Activated CD8-positive, alpha-beta T cell treated with anti-CD3 and anti-CD28 coated beads for 36 hours (primary cell): ENCODE data around the gene FOXO6. TPM values are rescaled to one million over a fixed set of nuclear protein-coding genes. Genes with fewer than 3 reads are reported as not detected.
A peak's percentile ranks its signal among the peaks of the same experiment; 100 is the strongest.

Experiments
- ATAC-seq: fragments of 200-7000 bp; cut with Tn5 transposase; one replicate; pipeline ENCODE4 v1.10.0; 2021; ENCODE audit warnings: mild to moderate bottlenecking, moderate library complexity
- CTCF ChIA-PET: fragments of 350-600 bp; sonication (Branson Sonifier 250); formaldehyde crosslinking; loops from one replicate; lab custom pipeline; 2021; ENCODE audit warnings: antibody characterized with exemption; lab: Charles Lee
- POLR2A ChIA-PET: fragments of 350-600 bp; sonication (Branson Sonifier 250); formaldehyde crosslinking; loops from one replicate; lab custom pipeline; 2021; ENCODE audit warnings: antibody characterized with exemption; lab: Charles Lee
- DNase-seq: peaks from one replicate; pipeline ENCODE4 v3.0.0-alpha.2; 2020
- H3K27ac Mint-ChIP-seq: one replicate; pipeline ENCODE4 v1.8.0; 2021; ENCODE audit warnings: mild to moderate bottlenecking, mixed read lengths
- H3K27me3 Mint-ChIP-seq: one replicate; pipeline ENCODE4 v1.8.0; 2021; ENCODE audit warnings: mixed read lengths
- H3K36me3 Mint-ChIP-seq: one replicate; pipeline ENCODE4 v1.8.0; 2021; ENCODE audit warnings: low read depth, mixed read lengths
- H3K4me1 Mint-ChIP-seq: one replicate; pipeline ENCODE4 v1.8.0; 2021; ENCODE audit warnings: low read depth, mixed read lengths
- H3K4me3 Mint-ChIP-seq: one replicate; pipeline ENCODE4 v1.8.0; 2021; ENCODE audit warnings: mild to moderate bottlenecking, moderate library complexity, mixed read lengths
- H3K9me3 Mint-ChIP-seq: one replicate; pipeline ENCODE4 v1.8.0; 2021; ENCODE audit warnings: mixed read lengths
- CTCF ChIP-seq: fragments of 200-600 bp; IDR thresholded peaks from one replicate; pipeline ENCODE4 v1.8.0; 2022; ENCODE audit warnings: antibody characterized with exemption, mild to moderate bottlenecking
- intact Hi-C: fragments of 100-400 bp; cut with micrococcal nuclease; formaldehyde crosslinking; loops from one replicate; pipeline ENCODE4 v1.10.0; 2022
- total RNA-seq, 2 experiments: library from RNA; stranded (reverse); gene quantifications; one replicate each; pipeline ENCODE4 v1.2.3, GENCODE V29; 2021

FOXO6 gene
- total RNA-seq, 2 experiments from 2014 or later = 0.49 to 0.68 TPM

- ChIA-PET CTCF (interaction anchor here (1.4 kb wide), 1 partner anchor 47 kb away, joined by 4 read pairs; no protein-coding TSS in a partner anchor), POLR2A (no interaction called here)
- no peak for ATAC-seq
- intact Hi-C loops = no loop called here
- Mint-ChIP-seq H3K4me1 (no peaks in the 10 kb centered on the region), H3K27me3 (peaks cover 22% of the 10 kb centered on the region), H3K9me3 (no peaks in the 10 kb centered on the region), H3K4me3 (no peak overlapping the region), H3K27ac (no peak overlapping the region), H3K36me3 (no peaks in the 10 kb centered on the region)
- TF ChIP-seq CTCF = no peak
- no peak for DNase-seq
Observed at GRCh38 chr1:41359211-41360073, 1.8 kb upstream of the FOXO6 start.

- peaks cover 30% of the 10 kb centered on the region for H3K27me3 Mint-ChIP-seq
- ATAC-seq (no peak), DNase-seq (no peak)
- POLR2A ChIA-PET = no interaction called here
- H3K9me3 Mint-ChIP-seq = no peaks in the 10 kb centered on the region
- H3K36me3 Mint-ChIP-seq = no peaks in the 10 kb centered on the region
- peak overlapping the region; percentile 55 for H3K4me3 Mint-ChIP-seq
- CTCF ChIA-PET = interaction anchor here (1.3 to 1.5 kb wide), 4 partner anchors 13 to 77 kb away, joined by 3 to 4 read pairs (median 3); no protein-coding TSS in a partner anchor
- H3K4me1 Mint-ChIP-seq = peaks cover 1% of the 10 kb centered on the region
- TF ChIP-seq CTCF = no peak
- no peak overlapping the region for H3K27ac Mint-ChIP-seq
- intact Hi-C loops = no loop called here
Observed at GRCh38 chr1:41360074-41360785, 1.0 kb upstream of the FOXO6 start.

GRCh38 chr1:41361495-41362356 lies 492 bp downstream of the FOXO6 start:
- POLR2A ChIA-PET = interaction anchor here (0.6 kb wide), 1 partner anchor 107 kb away, joined by 3 read pairs; no protein-coding TSS in a partner anchor
- H3K27me3 Mint-ChIP-seq = peaks cover 33% of the 10 kb centered on the region
- H3K4me3 Mint-ChIP-seq = peak overlapping the region; percentile 38
- ATAC-seq = no peak
- TF ChIP-seq CTCF = no peak
- H3K9me3 Mint-ChIP-seq = no peaks in the 10 kb centered on the region
- H3K36me3 Mint-ChIP-seq = no peaks in the 10 kb centered on the region
- CTCF ChIA-PET = interaction anchor here (0.7 to 1.8 kb wide), 6 partner anchors 11 to 78 kb away, joined by 3 to 6 read pairs (median 3); no protein-coding TSS in a partner anchor
- H3K27ac Mint-ChIP-seq = no peak overlapping the region
- intact Hi-C loops = no loop called here
- peaks cover 7% of the 10 kb centered on the region for H3K4me1 Mint-ChIP-seq
- DNase-seq = peak; percentile 49

GRCh38 chr1:41362357-41362721 lies 1.1 kb downstream of the FOXO6 start:
- POLR2A ChIA-PET = interaction anchor here (0.6 to 1.0 kb wide), 2 partner anchors 18 to 108 kb away, joined by 3 to 6 read pairs; no protein-coding TSS in a partner anchor
- intact Hi-C loops = no loop called here

More at GRCh38 chr1:41362357-41362721, 1.1 kb downstream of the FOXO6 start:
- CTCF ChIA-PET = interaction anchor here (0.7 to 1.8 kb wide), 4 partner anchors 12 to 56 kb away, joined by 3 to 6 read pairs (median 3); no protein-coding TSS in a partner anchor
- no peak for DNase-seq
- H3K4me3 Mint-ChIP-seq = peak overlapping the region; percentile 38
- H3K4me1 Mint-ChIP-seq = peaks cover 11% of the 10 kb centered on the region
- TF ChIP-seq CTCF = no peak
- H3K9me3 Mint-ChIP-seq = no peaks in the 10 kb centered on the region
- no peak for ATAC-seq
- peaks cover 37% of the 10 kb centered on the region for H3K27me3 Mint-ChIP-seq
- H3K27ac Mint-ChIP-seq = no peak overlapping the region
- no peaks in the 10 kb centered on the region for H3K36me3 Mint-ChIP-seq
